ENCODE results near the gene CFAP99.

- TF ChIP-seq, protein P1, sequence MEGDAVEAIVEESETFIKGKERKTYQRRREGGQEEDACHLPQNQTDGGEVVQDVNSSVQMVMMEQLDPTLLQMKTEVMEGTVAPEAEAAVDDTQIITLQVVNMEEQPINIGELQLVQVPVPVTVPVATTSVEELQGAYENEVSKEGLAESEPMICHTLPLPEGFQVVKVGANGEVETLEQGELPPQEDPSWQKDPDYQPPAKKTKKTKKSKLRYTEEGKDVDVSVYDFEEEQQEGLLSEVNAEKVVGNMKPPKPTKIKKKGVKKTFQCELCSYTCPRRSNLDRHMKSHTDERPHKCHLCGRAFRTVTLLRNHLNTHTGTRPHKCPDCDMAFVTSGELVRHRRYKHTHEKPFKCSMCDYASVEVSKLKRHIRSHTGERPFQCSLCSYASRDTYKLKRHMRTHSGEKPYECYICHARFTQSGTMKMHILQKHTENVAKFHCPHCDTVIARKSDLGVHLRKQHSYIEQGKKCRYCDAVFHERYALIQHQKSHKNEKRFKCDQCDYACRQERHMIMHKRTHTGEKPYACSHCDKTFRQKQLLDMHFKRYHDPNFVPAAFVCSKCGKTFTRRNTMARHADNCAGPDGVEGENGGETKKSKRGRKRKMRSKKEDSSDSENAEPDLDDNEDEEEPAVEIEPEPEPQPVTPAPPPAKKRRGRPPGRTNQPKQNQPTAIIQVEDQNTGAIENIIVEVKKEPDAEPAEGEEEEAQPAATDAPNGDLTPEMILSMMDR (IDR thresholded peaks at IDR 0.05), result no peak
- TF ChIP-seq POLR2A (IDR thresholded peaks at IDR 0.05), result no peak
- TF ChIP-seq POLR2AphosphoS5 (IDR thresholded peaks at IDR 0.05), result no peak
- no peak for TF ChIP-seq EP300 (IDR thresholded peaks at IDR 0.05)
These were observed 25.1 kb upstream of the CFAP99 start for GRCh38 chr4:2393353-2394270.
